Measurements from ENCODE around the gene PP2D1. TPM values are rescaled to one million over a fixed set of nuclear protein-coding genes. Genes with fewer than 3 reads are reported as not detected.
A peak's percentile ranks its signal among the peaks of the same experiment; 100 is the strongest.
"Not testable (repeated sequence)": the region's sequence is repeated elsewhere in the genome, so short reads cannot be mapped to it uniquely, and the experiment has no call there.

PP2D1 gene
- total RNA-seq, 2 experiments from 2014 or later, result not detected

GRCh38 chr3:20038699-20039465, 26.8 kb upstream of the PP2D1 start:
- H3K27me3 Mint-ChIP-seq, result no peaks in the 10 kb centered on the region
- ChIA-PET CTCF (interaction anchor here (1.2 to 1.4 kb wide), 3 partner anchors 65 to 146 kb away, joined by 3 read pairs; no protein-coding TSS in a partner anchor), POLR2A (interaction anchor here (0.6 to 1.6 kb wide), 3 partner anchors 16 to 65 kb away, joined by 3 read pairs; no protein-coding TSS in a partner anchor)
- intact Hi-C loops (cut with micrococcal nuclease), result loop anchor here (1.0 kb wide), 1 partner anchor 92 kb away; the partner anchor contains the start of gene RAB5A
- no peak for ATAC-seq
- no peaks in the 10 kb centered on the region for H3K36me3 Mint-ChIP-seq (ENCODE audit: low read depth)
- no peaks in the 10 kb centered on the region for H3K9me3 Mint-ChIP-seq
- DNase-seq, result no peak
- H3K4me3 Mint-ChIP-seq, result peak overlapping the region; percentile 78
- no peak for TF ChIP-seq CTCF (IDR thresholded peaks at IDR 0.05)
- peaks cover 42% of the 10 kb centered on the region for H3K4me1 Mint-ChIP-seq (ENCODE audit: low read depth)
- peak overlapping the region; percentile 95 for H3K27ac Mint-ChIP-seq

GRCh38 chr3:20037255-20037996, 25.4 kb upstream of the PP2D1 start:
- Mint-ChIP-seq H3K4me1 (ENCODE audit: low read depth) (peaks cover 27% of the 10 kb centered on the region), H3K9me3 (no peaks in the 10 kb centered on the region), H3K36me3 (ENCODE audit: low read depth) (no peaks in the 10 kb centered on the region), H3K27ac (no peak overlapping the region), H3K27me3 (no peaks in the 10 kb centered on the region), H3K4me3 (no peak overlapping the region)
- ATAC-seq, result no peak
- no peak for TF ChIP-seq CTCF (IDR thresholded peaks at IDR 0.05)
- ChIA-PET POLR2A (interaction anchor here (1.6 kb wide), 1 partner anchor 19 kb away, joined by 3 read pairs; no protein-coding TSS in a partner anchor), CTCF (interaction anchor here (1.4 kb wide), 1 partner anchor 147 kb away, joined by 3 read pairs; no protein-coding TSS in a partner anchor)
- intact Hi-C loops (cut with micrococcal nuclease), result no loop called here
- no peak for DNase-seq

- DNase-seq, result no peak
- peaks cover 14% of the 10 kb centered on the region for H3K4me1 Mint-ChIP-seq (ENCODE audit: low read depth)
- intact Hi-C loops (cut with micrococcal nuclease), result no loop called here
- no peak for TF ChIP-seq CTCF (IDR thresholded peaks at IDR 0.05)
- POLR2A ChIA-PET, result no interaction called here
- no peak overlapping the region for H3K4me3 Mint-ChIP-seq
- ATAC-seq, result no peak
- H3K27me3 Mint-ChIP-seq, result no peaks in the 10 kb centered on the region
- H3K9me3 Mint-ChIP-seq, result no peaks in the 10 kb centered on the region
- H3K27ac Mint-ChIP-seq, result no peak overlapping the region
- CTCF ChIA-PET, result no interaction called here
- no peaks in the 10 kb centered on the region for H3K36me3 Mint-ChIP-seq (ENCODE audit: low read depth)
Observed at GRCh38 chr3:20035019-20035418, 23.0 kb upstream of the PP2D1 start.

GRCh38 chr3:20031939-20032338, 19.9 kb upstream of the PP2D1 start:
- POLR2A ChIA-PET; H3K9me3 Mint-ChIP-seq; intact Hi-C loops (cut with micrococcal nuclease); H3K27ac Mint-ChIP-seq; H3K27me3 Mint-ChIP-seq; H3K36me3 Mint-ChIP-seq (ENCODE audit: low read depth); ATAC-seq; H3K4me3 Mint-ChIP-seq; H3K4me1 Mint-ChIP-seq (ENCODE audit: low read depth); DNase-seq: not testable (repeated sequence)
- CTCF ChIA-PET, result interaction anchor here (0.6 to 1.1 kb wide), 2 partner anchors 10 to 125 kb away, joined by 3 read pairs; no protein-coding TSS in a partner anchor

- H3K4me3 Mint-ChIP-seq, result no peak overlapping the region
- no peaks in the 10 kb centered on the region for H3K4me1 Mint-ChIP-seq (ENCODE audit: low read depth)
- H3K36me3 Mint-ChIP-seq (ENCODE audit: low read depth), result no peaks in the 10 kb centered on the region
- H3K27me3 Mint-ChIP-seq, result no peaks in the 10 kb centered on the region
- TF ChIP-seq CTCF (IDR thresholded peaks at IDR 0.05), result no peak
- ChIA-PET CTCF (no interaction called here), POLR2A (no interaction called here)
- H3K27ac Mint-ChIP-seq, result no peak overlapping the region
- intact Hi-C loops (cut with micrococcal nuclease), result no loop called here
- ATAC-seq (no peak), DNase-seq (no peak)
- H3K9me3 Mint-ChIP-seq, result no peaks in the 10 kb centered on the region
Observed at GRCh38 chr3:20028905-20029331, 16.9 kb upstream of the PP2D1 start.

Data from activated CD8-positive, alpha-beta T cell treated with anti-CD3 and anti-CD28 coated beads for 36 hours (primary cell).